Measurements from ENCODE around the gene GLIPR1L2.
"Not testable (repeated sequence)": the region's sequence is repeated elsewhere in the genome, so short reads cannot be mapped to it uniquely, and the experiment has no call there.

GLIPR1L2 gene

GRCh38 chr12:75438059-75438754, 47.3 kb downstream of the GLIPR1L2 start:
- no peak for DNase-seq

GRCh38 chr12:75439048-75439447, 48.2 kb downstream of the GLIPR1L2 start:
- DNase-seq = no peak

- DNase-seq = no peak
Measured at GRCh38 chr12:75439930-75440329, 49.0 kb downstream of the GLIPR1L2 start.

- DNase-seq = not testable (repeated sequence)
Measured at GRCh38 chr12:75441687-75442449, 51.0 kb downstream of the GLIPR1L2 start.

- not testable (repeated sequence) for DNase-seq
Measured at GRCh38 chr12:75442454-75442853, 51.6 kb downstream of the GLIPR1L2 start.

GRCh38 chr12:75443709-75444108, 52.8 kb downstream of the GLIPR1L2 start:
- DNase-seq = no peak

- DNase-seq = no peak
Measured at GRCh38 chr12:75444429-75445136, 53.7 kb downstream of the GLIPR1L2 start.

GRCh38 chr12:75445137-75445507, 54.2 kb downstream of the GLIPR1L2 start:
- DNase-seq = not testable (repeated sequence)

GRCh38 chr12:75446857-75447256, 56.0 kb downstream of the GLIPR1L2 start:
- no peak for DNase-seq

- no peak for DNase-seq
Measured at GRCh38 chr12:75447691-75448393, 57.0 kb downstream of the GLIPR1L2 start.

GRCh38 chr12:75452675-75453330, 61.9 kb downstream of the GLIPR1L2 start:
- no peak for DNase-seq

GRCh38 chr12:75455839-75456238, 65.0 kb downstream of the GLIPR1L2 start:
- no peak for DNase-seq

GRCh38 chr12:75457191-75457590, 66.3 kb downstream of the GLIPR1L2 start:
- DNase-seq = no peak

- not testable (repeated sequence) for DNase-seq
Measured at GRCh38 chr12:75457866-75458265, 67.0 kb downstream of the GLIPR1L2 start.

GRCh38 chr12:75459755-75460154, 68.9 kb downstream of the GLIPR1L2 start:
- no peak for DNase-seq

- no peak for DNase-seq
Measured at GRCh38 chr12:75460204-75460603, 69.3 kb downstream of the GLIPR1L2 start.

- no peak for DNase-seq
Measured at GRCh38 chr12:75471902-75472890, 81.3 kb downstream of the GLIPR1L2 start.

- no peak for DNase-seq
Measured at GRCh38 chr12:75474116-75474515, 83.2 kb downstream of the GLIPR1L2 start.

GRCh38 chr12:75476071-75476470, 85.2 kb downstream of the GLIPR1L2 start:
- no peak for DNase-seq

GRCh38 chr12:75477137-75477536, 86.2 kb downstream of the GLIPR1L2 start:
- no peak for DNase-seq

GRCh38 chr12:75478116-75478794, 87.4 kb downstream of the GLIPR1L2 start:
- no peak for DNase-seq
